Myocyte (in vitro differentiated cells): ENCODE measurements around the gene SLC27A6. TPM values are rescaled to one million over a fixed set of nuclear protein-coding genes. Genes with fewer than 3 reads are reported as not detected.
A peak's percentile ranks its signal among the peaks of the same experiment; 100 is the strongest.

Experiments used
- DNase-seq: peaks from one replicate; pipeline ENCODE4 v3.0.0-alpha.2; 2012; ENCODE audit warnings: low read depth
- total RNA-seq: library from RNA; depleted of rRNA; stranded (reverse); fragments of >200 nt; gene quantifications from 2 replicates; pipeline ENCODE4 v1.2.3, GENCODE V29; 2014

SLC27A6 gene
- total RNA-seq, 1 donor from 2014 or later, result not detected

- peak; percentile 53 for DNase-seq
Measured at GRCh38 chr5:129063483-129064113, 98.3 kb downstream of the SLC27A6 start.

GRCh38 chr5:129065721-129066120 lies 100.4 kb downstream of the SLC27A6 start:
- DNase-seq, result no peak

DNA sequence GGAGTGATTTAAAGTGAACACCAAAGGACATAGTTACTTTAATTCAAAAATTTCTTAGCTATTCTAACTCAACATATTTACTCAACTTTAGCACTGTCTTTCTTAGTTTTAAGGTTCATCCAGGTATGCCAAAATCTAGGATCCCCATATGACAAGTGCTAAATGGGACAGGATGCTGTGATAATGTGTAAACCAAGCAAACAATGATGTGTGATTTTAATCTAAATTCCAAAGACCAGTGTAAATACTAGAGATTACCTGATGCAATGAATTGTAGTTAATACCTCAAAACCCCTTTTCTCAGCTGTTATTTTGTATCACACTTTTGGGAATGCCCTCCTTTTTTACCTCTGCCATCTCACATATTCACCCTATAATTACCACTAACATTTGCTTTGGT lies 102.5 kb downstream of the SLC27A6 start:
- no peak for DNase-seq

GRCh38 chr5:129069292-129069691 lies 104.0 kb downstream of the SLC27A6 start:
- no peak for DNase-seq

GRCh38 chr5:129073111-129073510 lies 107.8 kb downstream of the SLC27A6 start:
- DNase-seq, result no peak

GRCh38 chr5:129074903-129075302 lies 109.6 kb downstream of the SLC27A6 start:
- no peak for DNase-seq

GRCh38 chr5:129077433-129078075 lies 112.3 kb downstream of the SLC27A6 start:
- no peak for DNase-seq

DNA sequence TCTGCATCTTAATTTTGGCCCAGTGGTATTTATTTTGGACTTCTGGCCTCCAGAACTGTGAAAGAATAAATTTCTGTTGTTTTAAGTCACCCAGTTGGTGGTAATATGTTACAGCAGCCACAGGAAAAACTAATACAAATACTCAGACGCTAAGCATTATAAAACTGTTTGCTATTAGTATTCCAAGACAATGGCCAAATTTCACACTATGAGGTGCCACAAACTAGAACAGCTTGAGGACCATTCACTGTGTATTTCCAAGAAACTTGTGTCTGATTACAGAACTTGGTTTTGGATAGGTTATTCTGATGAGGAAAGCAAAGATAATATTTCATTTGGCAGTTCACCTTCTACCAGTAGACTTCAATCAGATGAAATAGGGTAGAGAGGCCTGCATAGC lies 113.0 kb downstream of the SLC27A6 start:
- DNase-seq, result no peak

DNA sequence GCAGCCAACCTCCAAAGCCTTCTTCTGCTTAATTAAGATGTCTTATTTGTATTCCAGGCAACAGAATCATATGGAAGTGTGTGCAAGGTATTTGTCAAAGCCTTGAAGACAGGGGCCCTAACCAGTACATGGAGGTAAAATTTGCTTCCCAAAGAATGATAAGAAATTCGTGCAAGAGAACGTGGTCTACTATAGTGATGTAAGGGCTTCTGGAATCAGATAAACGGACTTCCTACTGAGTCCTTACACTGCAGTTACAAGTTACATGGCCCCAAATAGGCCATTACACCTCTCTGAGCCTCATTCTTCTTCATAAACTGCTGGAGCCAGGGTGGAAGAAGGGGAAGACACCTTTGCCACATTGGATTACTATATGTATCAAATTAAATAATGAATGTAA lies 113.4 kb downstream of the SLC27A6 start:
- DNase-seq, result no peak

- no peak for DNase-seq
Measured at GRCh38 chr5:129079496-129079895, 114.2 kb downstream of the SLC27A6 start.

DNA sequence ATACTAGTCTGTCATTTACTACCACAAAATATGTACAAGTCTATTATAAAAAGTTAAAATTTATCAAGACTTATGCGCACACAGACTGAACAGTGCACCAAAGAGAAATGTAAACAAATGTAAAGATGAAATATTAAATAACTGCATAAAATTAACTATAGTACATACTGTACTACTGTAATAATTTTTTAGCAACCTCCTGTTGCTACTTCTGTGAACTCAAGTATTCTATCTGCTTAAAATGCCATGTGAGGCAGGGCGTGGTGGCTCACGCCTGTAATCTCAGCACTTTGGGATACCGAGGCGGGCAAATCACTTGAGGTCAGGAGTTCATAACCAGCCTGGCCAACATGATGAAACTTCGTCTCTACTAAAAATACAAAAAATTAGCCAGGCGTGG lies 115.5 kb downstream of the SLC27A6 start:
- DNase-seq, result no peak

DNA sequence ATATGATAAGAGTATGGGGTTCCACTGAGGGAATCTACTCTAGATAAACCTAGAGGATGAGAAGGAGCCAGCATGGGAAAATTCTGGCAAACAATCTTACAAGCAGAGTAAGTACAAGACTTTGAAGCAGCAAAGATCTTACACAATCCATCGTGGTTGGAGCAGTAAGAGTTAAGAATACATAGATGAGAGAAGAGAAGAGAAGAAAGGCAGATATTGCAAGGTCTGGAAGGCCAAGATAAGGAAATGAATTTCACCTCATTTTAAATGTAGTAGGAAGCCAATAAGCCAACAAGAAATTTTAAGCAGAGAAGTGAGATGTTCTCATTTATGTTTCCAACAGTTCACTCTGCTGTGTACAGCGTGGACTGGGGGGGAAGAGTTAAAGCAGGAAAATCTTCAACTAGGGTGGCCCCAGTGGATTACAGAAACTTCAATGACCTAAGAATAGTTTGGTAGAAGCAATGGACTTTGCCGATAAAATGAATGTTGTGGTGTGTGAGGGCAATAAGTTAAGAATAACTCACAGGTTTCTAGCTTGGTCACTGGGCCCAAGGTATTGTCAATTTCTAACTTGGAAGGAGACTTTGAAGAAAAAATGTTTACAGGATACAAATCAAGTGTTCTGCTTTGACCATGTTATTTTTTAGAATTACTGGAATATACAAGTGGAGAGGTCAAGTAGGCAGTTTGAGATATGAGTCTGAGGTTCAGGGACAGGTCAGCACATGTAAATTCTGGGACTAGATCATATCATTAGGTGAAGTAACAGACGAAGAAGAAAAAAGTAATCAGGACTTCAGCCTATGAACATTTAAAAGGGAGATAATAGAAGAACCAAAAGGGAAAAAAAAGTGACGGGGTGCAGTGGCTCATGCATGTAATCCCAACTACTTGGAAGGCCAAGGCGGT lies 117.2 kb downstream of the SLC27A6 start:
- DNase-seq, result no peak

Other genes with a start within 250 kb of the SLC27A6 start
- gene ISOC1, start 129.3 kb downstream of the SLC27A6 start, total RNA-seq, result 10.5 and 11.7 TPM in 2 replicates